Heart left ventricle (tissue), 16 donors: ENCODE results near the gene STRBP. TPM values are rescaled to one million over a fixed set of nuclear protein-coding genes. Genes with fewer than 3 reads are reported as not detected.

Source experiments
- ATAC-seq, 4 donors: fragments of 200-7000 bp; cut with Tn5 transposase; one replicate each; pipeline ENCODE4 v1.9.1; 2020 to 2022; ENCODE audit warnings: moderate library complexity in 4 of 4, mild to moderate bottlenecking in 3 of 4, moderate number of reproducible peaks in 1 of 4
- DNase-seq, 5 donors: peaks; one replicate each; pipeline ENCODE4 v3.0.0-alpha.2; 2020
- H3K27ac ChIP-seq, 12 donors: fragments of 200-600 bp; sonication (generic) in 4 of 12; one replicate each; pipeline versions ENCODE4 v1.5.0 to v1.8.0; 2016 to 2022; ENCODE audit warnings: mild to moderate bottlenecking in 2 of 12
- H3K27me3 ChIP-seq, 9 donors: fragments of 200-600 bp; sonication (generic) in 2 of 9; one replicate each; pipeline versions ENCODE4 v1.5.1 to v1.8.0; 2016 to 2022; ENCODE audit warnings: mild to moderate bottlenecking in 3 of 9
- H3K36me3 ChIP-seq, 9 donors: fragments of 200-600 bp; sonication (generic) in 2 of 9; one replicate each; pipeline versions ENCODE4 v1.5.0 to v1.8.0; 2018 to 2022; ENCODE audit warnings: mild to moderate bottlenecking in 2 of 9
- H3K4me1 ChIP-seq, 12 donors: fragments of 200-600 bp; sonication (generic) in 4 of 12; one replicate each; pipeline versions ENCODE4 v1.5.0 to v1.8.0; 2016 to 2022; ENCODE audit warnings: mild to moderate bottlenecking in 3 of 12
- H3K4me3 ChIP-seq, 12 donors: fragments of 200-600 bp; sonication (generic) in 4 of 12; one replicate each; pipeline versions ENCODE4 v1.5.0 to v1.8.0; 2017 to 2022; ENCODE audit warnings: mild to moderate bottlenecking in 9 of 12, moderate library complexity in 4 of 12
- H3K9me3 ChIP-seq, 12 donors: fragments of 200-600 bp; sonication (generic) in 4 of 12; one replicate each; pipeline versions ENCODE4 v1.5.0 to v1.8.0; 2016 to 2022; ENCODE audit warnings: mild to moderate bottlenecking in 1 of 12
- POLR2A ChIP-seq, 2 donors: fragments of 450-650 bp; IDR thresholded peaks; one replicate each; pipeline ENCODE4 v1.6.1; 2017; ENCODE audit warnings: antibody characterized with exemption in 2 of 2, mild to moderate bottlenecking in 2 of 2, moderate library complexity in 2 of 2
- WGBS, 4 donors: extraction: QIAGEN DNeasy Blood & Tissue Kit in 2 of 4; methylation state at CpG; one replicate each; pipeline versions ENCODE4 v1.1.5 to v1.1.7; 2013 to 2018; 5-methylcytosine and 5-hydroxymethylcytosine counted together
- intact Hi-C, 10 donors: fragments of 100-400 bp; cut with DNase I; formaldehyde crosslinking; loops; one replicate each; pipeline versions ENCODE4 v1.11.1 to v1.14.2; 2022
- polyA plus RNA-seq, 2 donors: library from polyadenylated mRNA; stranded (reverse); fragments of 200-250 nt; gene quantifications; one replicate each; pipeline ENCODE4 v1.2.3, GENCODE V29; 2013
- total RNA-seq, 9 donors: library from RNA; depleted of rRNA in 2 of 9; stranded (reverse); fragments of >200 nt in 2 of 9; fragmentation: NEBNext Ultra II Directional in 3 of 9; extraction: Animal tissue kit (Norgen Biotek cat#: 25700) in 3 of 9; gene quantifications; one replicate each; pipeline versions ENCODE4 v1.1.0 to v1.2.4, GENCODE V29; 2016 to 2023
- TF ChIP-seq, protein P1 (sequence below), 12 donors: fragments of 200-600 bp; sonication (generic) in 4 of 12; IDR thresholded peaks; one replicate each; pipeline versions ENCODE4 v1.5.0 to v1.8.0; 2018 to 2022; ENCODE audit warnings: antibody characterized with exemption in 12 of 12, mild to moderate bottlenecking in 5 of 12
- donor health status: ischemic (EF 13 %, LVEDD 7.1; RV severe dilation, severe dysfunction).
- donor health status: healthy with polysubstance abuse.
- donor health status: DM: no; HTN: yes; CAD: no.
- donor health status: DM: no; HTN: no; CAD: no.
- donor health status: ischemic (EF 25% LVEDD 6.9; RV normal size, moderate dysfunction).
- donor health status: ischemic (EF 25% LVEDD 5.7; RV mildly dilated, moderate dysfunction).
- donor health status: healthy.
- donor health status: DM: yes; HTN: yes; CAD: no.
- donor health status: ischemic (EF 35%, LVEDD 5.7; RV mildly dilated, moderate dysfunction).
- donor health status: nonischemic (EF 11% LVEDD 7.7; RV severe dilation, severe dysfunction).
- donor health status: DM: yes; HTN: yes; CAD: no.
- donor health status: PGD.
- donor health status: ischemic (EF 29% LVEDD 5.4; RV normal size, mild dysfunction).
- donor health status: nonischemic (EF 23%, LVEDD 6.1; RV moderate dilation, normal function).

The STRBP gene
- total and polyA plus RNA-seq, 11 donors, result 5.9 to 24.4 (median 18.7) TPM

DNA sequence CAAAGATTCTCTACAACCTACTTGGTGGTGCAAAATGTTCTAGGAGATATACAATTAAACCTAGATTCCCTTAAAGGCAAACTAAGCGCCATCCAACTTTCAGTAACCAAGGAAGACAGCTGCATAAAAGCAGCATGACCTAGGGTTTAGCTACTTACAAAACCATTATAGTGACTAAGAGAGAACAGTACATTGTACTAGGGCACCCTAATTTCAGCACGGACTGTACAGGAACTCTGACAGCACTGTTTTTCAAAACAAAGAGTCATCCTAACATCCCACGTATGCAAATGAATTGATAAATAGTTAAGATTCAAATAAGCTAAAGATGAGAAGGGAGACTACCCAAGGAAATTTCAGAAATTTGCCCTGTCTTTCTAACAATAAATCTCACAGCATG lies 30.0 kb downstream of the STRBP start:
- Histone ChIP-seq H3K4me1 (peaks cover 0 to 12% (median 0%) of the 10 kb centered on the region in 12 donors), H3K36me3 (no peaks in the 10 kb centered on the region), H3K27ac (no peak overlapping the region), H3K9me3 (no peaks in the 10 kb centered on the region), H3K4me3 (no peak overlapping the region), H3K27me3 (no peaks in the 10 kb centered on the region)
- DNase-seq (no peak), ATAC-seq (peak in 1 of 4 donors; percentile 38)
- 75 to 79% (median 78%) methylated on average over 3 of the region's 3 CpGs for WGBS, 4 donors
- intact Hi-C loops, result no loop called here
- TF ChIP-seq, protein P1, sequence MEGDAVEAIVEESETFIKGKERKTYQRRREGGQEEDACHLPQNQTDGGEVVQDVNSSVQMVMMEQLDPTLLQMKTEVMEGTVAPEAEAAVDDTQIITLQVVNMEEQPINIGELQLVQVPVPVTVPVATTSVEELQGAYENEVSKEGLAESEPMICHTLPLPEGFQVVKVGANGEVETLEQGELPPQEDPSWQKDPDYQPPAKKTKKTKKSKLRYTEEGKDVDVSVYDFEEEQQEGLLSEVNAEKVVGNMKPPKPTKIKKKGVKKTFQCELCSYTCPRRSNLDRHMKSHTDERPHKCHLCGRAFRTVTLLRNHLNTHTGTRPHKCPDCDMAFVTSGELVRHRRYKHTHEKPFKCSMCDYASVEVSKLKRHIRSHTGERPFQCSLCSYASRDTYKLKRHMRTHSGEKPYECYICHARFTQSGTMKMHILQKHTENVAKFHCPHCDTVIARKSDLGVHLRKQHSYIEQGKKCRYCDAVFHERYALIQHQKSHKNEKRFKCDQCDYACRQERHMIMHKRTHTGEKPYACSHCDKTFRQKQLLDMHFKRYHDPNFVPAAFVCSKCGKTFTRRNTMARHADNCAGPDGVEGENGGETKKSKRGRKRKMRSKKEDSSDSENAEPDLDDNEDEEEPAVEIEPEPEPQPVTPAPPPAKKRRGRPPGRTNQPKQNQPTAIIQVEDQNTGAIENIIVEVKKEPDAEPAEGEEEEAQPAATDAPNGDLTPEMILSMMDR (IDR thresholded peaks at IDR 0.05), result no peak
- TF ChIP-seq POLR2A (IDR thresholded peaks at IDR 0.05), result no peak

DNA sequence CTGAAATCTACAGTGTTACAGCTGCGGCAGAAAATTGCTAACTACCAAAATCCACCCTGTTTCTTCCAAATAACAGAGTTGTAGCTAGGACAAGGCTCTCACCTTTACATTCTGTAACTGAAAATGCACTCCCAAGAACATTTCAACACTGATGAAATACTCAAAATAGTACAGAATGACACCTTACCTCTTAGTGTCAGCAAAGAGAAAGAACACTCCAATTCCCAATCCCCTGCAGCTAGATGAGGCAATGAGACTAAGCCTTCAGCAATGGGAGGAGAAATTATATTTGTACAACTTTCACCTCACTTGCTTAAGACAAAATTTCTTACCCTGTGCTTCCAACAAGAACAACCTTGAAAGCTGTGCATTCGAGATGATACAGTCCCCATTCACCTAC lies 31.2 kb downstream of the STRBP start:
- ATAC-seq, result no peak
- 91 to 98% (median 92%) methylated on average over 2 of the region's 2 CpGs for WGBS, 4 donors
- H3K27me3 ChIP-seq, result no peaks in the 10 kb centered on the region
- no peaks in the 10 kb centered on the region for H3K9me3 ChIP-seq
- TF ChIP-seq, protein P1 (IDR thresholded peaks at IDR 0.05), result no peak
- TF ChIP-seq POLR2A (IDR thresholded peaks at IDR 0.05), result no peak
- no peak overlapping the region for H3K27ac ChIP-seq
- DNase-seq, result no peak
- peaks cover 0 to 12% (median 0%) of the 10 kb centered on the region in 12 donors for H3K4me1 ChIP-seq
- no peak overlapping the region for H3K4me3 ChIP-seq
- H3K36me3 ChIP-seq, result no peaks in the 10 kb centered on the region
- intact Hi-C loops, result no loop called here

- no peaks in the 10 kb centered on the region for H3K9me3 ChIP-seq
- ATAC-seq (no peak), DNase-seq (no peak)
- H3K27ac ChIP-seq, result no peak overlapping the region
- H3K4me1 ChIP-seq, result peaks cover 0 to 12% (median 0%) of the 10 kb centered on the region in 12 donors
- no peak for TF ChIP-seq POLR2A (IDR thresholded peaks at IDR 0.05)
- TF ChIP-seq, protein P1 (IDR thresholded peaks at IDR 0.05), result no peak
- WGBS, 4 donors, result 95 to 99% (median 98%) methylated on average over 1 of the region's 1 CpG
- no peaks in the 10 kb centered on the region for H3K36me3 ChIP-seq
- H3K27me3 ChIP-seq, result no peaks in the 10 kb centered on the region
- H3K4me3 ChIP-seq, result no peak overlapping the region
- intact Hi-C loops, result no loop called here
These were observed 32.9 kb downstream of the STRBP start for GRCh38 chr9:123235448-123235847.

DNA sequence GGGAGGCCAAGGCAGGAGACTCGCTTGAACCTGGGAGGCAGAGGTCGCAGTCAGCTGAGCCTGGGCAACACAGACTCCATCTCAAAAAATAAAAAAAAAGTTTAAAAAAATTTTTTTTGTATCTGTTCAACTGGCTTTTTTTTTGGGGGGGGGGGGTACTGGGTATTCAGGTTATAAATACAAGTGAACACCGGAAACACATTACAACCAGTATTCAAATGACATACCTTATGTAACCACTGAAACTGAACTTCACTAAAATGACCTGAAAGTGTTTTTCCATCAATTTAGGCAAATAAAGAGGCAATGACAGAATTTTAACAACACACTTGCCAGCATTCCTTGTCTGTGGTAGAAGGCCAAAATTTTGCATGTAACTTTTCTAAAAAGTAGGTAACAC lies 33.5 kb downstream of the STRBP start:
- H3K27me3 ChIP-seq, result no peaks in the 10 kb centered on the region
- no peak for DNase-seq
- H3K36me3 ChIP-seq, result no peaks in the 10 kb centered on the region
- no peak overlapping the region for H3K4me3 ChIP-seq
- TF ChIP-seq, protein P1 (IDR thresholded peaks at IDR 0.05), result no peak
- TF ChIP-seq POLR2A (IDR thresholded peaks at IDR 0.05), result no peak
- H3K4me1 ChIP-seq, result peaks cover 0 to 16% (median 0%) of the 10 kb centered on the region in 12 donors
- WGBS, 4 donors, result 93 to 99% (median 95%) methylated on average over 3 of the region's 3 CpGs
- no peaks in the 10 kb centered on the region for H3K9me3 ChIP-seq
- intact Hi-C loops, result no loop called here
- no peak overlapping the region for H3K27ac ChIP-seq
- ATAC-seq, result no peak
